ENCODE measurements around the gene IWS1.
"Not testable (repeated sequence)": the region's sequence is repeated elsewhere in the genome, so short reads cannot be mapped to it uniquely, and the experiment has no call there.

Gene IWS1

DNA sequence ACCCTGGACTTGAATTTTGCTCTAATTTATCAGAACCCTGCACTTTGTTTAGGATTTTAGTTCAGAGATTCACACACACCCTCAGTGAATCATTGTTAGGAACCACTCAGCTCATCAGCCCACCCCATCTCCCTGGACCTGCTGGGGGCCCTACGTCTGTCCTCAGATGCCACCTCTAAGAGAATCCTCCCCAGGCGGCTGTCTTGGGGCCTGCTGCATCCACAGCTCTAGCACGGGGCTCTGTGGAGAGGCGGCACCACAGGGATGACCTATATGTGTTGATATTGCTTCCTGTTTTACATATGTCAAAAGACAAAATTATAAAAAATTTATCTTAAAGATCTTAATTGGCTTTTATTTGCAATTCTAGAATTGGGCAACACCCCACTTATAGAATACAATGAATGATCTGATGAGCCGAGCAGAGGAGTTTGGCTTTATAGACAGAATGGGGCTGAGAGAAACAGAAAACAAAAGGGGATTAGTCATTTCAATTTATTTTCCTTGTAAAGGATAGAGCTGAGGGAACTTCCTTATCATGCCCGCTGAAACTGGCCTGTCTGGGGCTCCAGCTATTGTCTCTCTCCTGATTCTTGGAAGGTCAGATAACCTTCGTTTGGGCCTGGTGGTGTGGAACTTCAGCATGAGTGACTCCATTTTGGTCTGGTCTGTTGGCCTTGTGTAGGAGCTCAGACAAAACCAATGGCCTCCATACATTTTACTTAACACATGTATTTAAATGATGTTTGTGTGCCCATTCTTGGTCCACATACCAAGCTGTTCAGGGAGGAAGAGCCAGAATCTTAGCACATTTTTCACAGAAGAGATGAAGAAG lies 10.6 kb upstream of the IWS1 start:
- no peaks in the 10 kb centered on the region for H3K4me1 ChIP-seq (ENCODE audit: control insufficient read depth, low read depth, low read length)
- no peaks in the 10 kb centered on the region for H3K27me3 ChIP-seq (ENCODE audit: control insufficient read depth, insufficient read depth, low read length)

DNA sequence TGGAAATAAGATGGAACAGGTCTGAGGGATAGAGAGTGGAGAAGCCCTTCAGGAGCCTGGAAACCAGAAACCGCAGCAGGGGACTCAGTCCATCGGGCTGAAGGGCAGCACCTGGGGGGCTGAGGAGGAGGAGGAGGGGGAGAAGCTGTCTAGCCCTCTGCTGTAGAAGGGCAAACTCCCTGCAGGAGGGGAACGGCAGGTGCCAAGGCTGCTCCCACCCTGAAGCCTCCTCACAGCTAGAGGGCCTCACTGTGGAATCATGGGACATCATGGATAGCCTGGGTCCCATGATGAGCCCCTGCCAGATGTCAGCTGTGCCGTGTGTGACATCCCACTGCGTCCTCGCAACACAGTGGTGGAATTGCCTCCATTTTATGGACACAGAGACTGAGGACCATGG lies 9.6 kb upstream of the IWS1 start:
- Histone ChIP-seq H3K4me3 (ENCODE audit: low read length) (no peak overlapping the region), H3K9ac (ENCODE audit: low read length) (no peak overlapping the region), H3K27me3 (ENCODE audit: control insufficient read depth, insufficient read depth, low read length) (no peaks in the 10 kb centered on the region), H3K36me3 (ENCODE audit: control insufficient read depth, low read depth, low read length) (no peaks in the 10 kb centered on the region), H3K9me3 (ENCODE audit: control insufficient read depth, low read depth, low read length) (no peaks in the 10 kb centered on the region), H3K27ac (ENCODE audit: low read length) (no peak overlapping the region), H3K4me1 (ENCODE audit: control insufficient read depth, low read depth, low read length) (no peaks in the 10 kb centered on the region)

More for the DNA sequence above, 10.6 kb upstream of the IWS1 start:
- H3K4me3 ChIP-seq (ENCODE audit: low read length): no peak overlapping the region
- no peak overlapping the region for H3K9ac ChIP-seq (ENCODE audit: low read length)
- no peaks in the 10 kb centered on the region for H3K36me3 ChIP-seq (ENCODE audit: control insufficient read depth, low read depth, low read length)
- no peaks in the 10 kb centered on the region for H3K9me3 ChIP-seq (ENCODE audit: control insufficient read depth, low read depth, low read length)
- no peak overlapping the region for H3K27ac ChIP-seq (ENCODE audit: low read length)

- H3K9me3 ChIP-seq (ENCODE audit: control insufficient read depth, low read depth, low read length): no peaks in the 10 kb centered on the region
- no peaks in the 10 kb centered on the region for H3K4me1 ChIP-seq (ENCODE audit: control insufficient read depth, low read depth, low read length)
- H3K9ac ChIP-seq (ENCODE audit: low read length): no peak within 1 kb of the TSS
- no peaks in the 10 kb centered on the region for H3K27me3 ChIP-seq (ENCODE audit: control insufficient read depth, insufficient read depth, low read length)
- H3K27ac ChIP-seq (ENCODE audit: low read length): no peak within 1 kb of the TSS
- H3K36me3 ChIP-seq (ENCODE audit: control insufficient read depth, low read depth, low read length): no peaks in the 10 kb centered on the region
- H3K4me3 ChIP-seq (ENCODE audit: low read length): no peak within 1 kb of the TSS
These were observed 9.2 kb upstream of the IWS1 start, which contains the start of gene MYO7B for GRCh38 chr2:127535422-127535901. TSS of gene MYO7B (plus strand) at chr2:127535683. CDS start at chr2:127559723, 24,040 bp downstream.

GRCh38 chr2:127532296-127532695 lies 6.0 kb upstream of the IWS1 start:
- Histone ChIP-seq H3K4me3 (ENCODE audit: low read length) (no peak overlapping the region), H3K27me3 (ENCODE audit: control insufficient read depth, insufficient read depth, low read length) (no peaks in the 10 kb centered on the region), H3K9ac (ENCODE audit: low read length) (no peak overlapping the region), H3K4me1 (ENCODE audit: control insufficient read depth, low read depth, low read length) (peaks cover 11% of the 10 kb centered on the region), H3K27ac (ENCODE audit: low read length) (no peak overlapping the region), H3K36me3 (ENCODE audit: control insufficient read depth, low read depth, low read length) (no peaks in the 10 kb centered on the region), H3K9me3 (ENCODE audit: control insufficient read depth, low read depth, low read length) (no peaks in the 10 kb centered on the region)

- Histone ChIP-seq H3K27ac (ENCODE audit: low read length) (no peak overlapping the region), H3K9ac (ENCODE audit: low read length) (no peak overlapping the region), H3K4me3 (ENCODE audit: low read length) (no peak overlapping the region), H3K4me1 (ENCODE audit: control insufficient read depth, low read depth, low read length) (peaks cover 14% of the 10 kb centered on the region), H3K27me3 (ENCODE audit: control insufficient read depth, insufficient read depth, low read length) (no peaks in the 10 kb centered on the region), H3K36me3 (ENCODE audit: control insufficient read depth, low read depth, low read length) (no peaks in the 10 kb centered on the region), H3K9me3 (ENCODE audit: control insufficient read depth, low read depth, low read length) (no peaks in the 10 kb centered on the region)
These were observed 4.9 kb upstream of the IWS1 start for GRCh38 chr2:127531221-127531648.

DNA sequence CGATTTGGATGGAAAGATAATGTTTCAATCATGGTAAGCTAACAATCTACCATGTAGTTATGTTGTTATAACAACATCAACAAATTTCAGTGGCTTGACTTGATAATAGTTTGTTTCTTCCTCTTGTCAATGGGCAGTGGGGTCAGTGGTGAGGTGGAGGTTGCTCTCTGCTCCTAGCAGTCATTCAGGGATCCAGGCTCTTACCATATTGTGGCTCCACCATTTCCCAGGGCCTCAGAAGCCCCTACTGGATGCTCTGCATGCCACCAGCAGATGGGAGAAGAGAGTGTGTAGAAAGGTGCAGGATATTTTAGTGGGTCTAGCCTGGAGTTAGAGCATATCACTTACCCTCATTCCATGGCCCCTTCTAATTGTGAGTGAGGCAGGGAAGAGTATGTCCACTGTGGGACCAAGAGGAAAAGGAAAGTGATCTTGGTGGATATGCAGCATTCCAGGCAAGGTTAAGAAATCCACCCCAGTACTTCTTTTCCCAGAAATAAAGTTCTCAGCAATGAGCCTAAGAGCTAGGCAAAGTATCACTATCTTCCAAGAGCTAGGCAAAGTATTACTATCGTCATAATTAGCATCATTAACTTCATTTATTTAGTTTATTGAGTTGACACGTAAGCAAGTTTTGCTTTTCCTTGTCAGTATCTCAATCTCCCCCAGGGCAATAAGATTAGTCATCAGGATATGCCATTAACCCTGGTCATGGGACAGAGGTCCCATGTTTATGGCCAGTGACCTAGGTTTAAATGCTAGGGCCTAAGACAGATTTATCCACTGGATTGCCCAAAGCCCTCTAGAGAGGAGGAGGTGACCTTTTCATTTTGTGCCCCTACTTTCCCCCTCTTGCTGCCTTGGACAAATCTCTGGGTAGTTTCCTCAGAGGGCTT lies 4.2 kb upstream of the IWS1 start:
- no peak overlapping the region for H3K9ac ChIP-seq (ENCODE audit: low read length)
- no peaks in the 10 kb centered on the region for H3K9me3 ChIP-seq (ENCODE audit: control insufficient read depth, low read depth, low read length)
- no peak overlapping the region for H3K27ac ChIP-seq (ENCODE audit: low read length)
- no peak overlapping the region for H3K4me3 ChIP-seq (ENCODE audit: low read length)
- H3K27me3 ChIP-seq (ENCODE audit: control insufficient read depth, insufficient read depth, low read length): no peaks in the 10 kb centered on the region
- H3K36me3 ChIP-seq (ENCODE audit: control insufficient read depth, low read depth, low read length): no peaks in the 10 kb centered on the region
- peaks cover 14% of the 10 kb centered on the region for H3K4me1 ChIP-seq (ENCODE audit: control insufficient read depth, low read depth, low read length)

DNA sequence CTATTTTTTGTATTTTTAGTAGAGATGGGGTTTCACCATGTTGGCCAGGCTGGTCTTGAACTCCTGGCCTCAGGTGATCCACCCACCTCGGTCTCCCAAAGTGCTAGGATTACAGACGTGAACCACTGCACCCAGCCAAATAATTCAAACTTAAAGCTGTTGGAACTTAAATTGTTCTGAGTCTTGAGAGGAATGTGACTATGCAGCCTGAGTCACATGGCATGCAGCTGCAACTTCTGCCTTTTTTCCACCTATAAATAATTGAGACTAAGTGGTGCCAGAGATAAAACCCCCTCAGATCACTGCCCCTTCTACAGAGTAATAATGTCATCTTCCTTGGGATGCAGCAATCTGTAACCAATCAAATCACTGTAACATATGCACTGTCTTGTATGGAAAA lies 3.1 kb upstream of the IWS1 start:
- not testable (repeated sequence) for H3K36me3 ChIP-seq (ENCODE audit: control insufficient read depth, low read depth, low read length); H3K9me3 ChIP-seq (ENCODE audit: control insufficient read depth, low read depth, low read length); H3K9ac ChIP-seq (ENCODE audit: low read length); H3K27me3 ChIP-seq (ENCODE audit: control insufficient read depth, insufficient read depth, low read length); H3K27ac ChIP-seq (ENCODE audit: low read length); H3K4me3 ChIP-seq (ENCODE audit: low read length)
- H3K4me1 ChIP-seq (ENCODE audit: control insufficient read depth, low read depth, low read length): peaks cover 14% of the 10 kb centered on the region

GRCh38 chr2:127528487-127528886 lies 2.2 kb upstream of the IWS1 start:
- H3K9me3 ChIP-seq (ENCODE audit: control insufficient read depth, low read depth, low read length): no peaks in the 10 kb centered on the region
- peaks cover 1% of the 10 kb centered on the region for H3K36me3 ChIP-seq (ENCODE audit: control insufficient read depth, low read depth, low read length)
- no peak overlapping the region for H3K27ac ChIP-seq (ENCODE audit: low read length)

DNA sequence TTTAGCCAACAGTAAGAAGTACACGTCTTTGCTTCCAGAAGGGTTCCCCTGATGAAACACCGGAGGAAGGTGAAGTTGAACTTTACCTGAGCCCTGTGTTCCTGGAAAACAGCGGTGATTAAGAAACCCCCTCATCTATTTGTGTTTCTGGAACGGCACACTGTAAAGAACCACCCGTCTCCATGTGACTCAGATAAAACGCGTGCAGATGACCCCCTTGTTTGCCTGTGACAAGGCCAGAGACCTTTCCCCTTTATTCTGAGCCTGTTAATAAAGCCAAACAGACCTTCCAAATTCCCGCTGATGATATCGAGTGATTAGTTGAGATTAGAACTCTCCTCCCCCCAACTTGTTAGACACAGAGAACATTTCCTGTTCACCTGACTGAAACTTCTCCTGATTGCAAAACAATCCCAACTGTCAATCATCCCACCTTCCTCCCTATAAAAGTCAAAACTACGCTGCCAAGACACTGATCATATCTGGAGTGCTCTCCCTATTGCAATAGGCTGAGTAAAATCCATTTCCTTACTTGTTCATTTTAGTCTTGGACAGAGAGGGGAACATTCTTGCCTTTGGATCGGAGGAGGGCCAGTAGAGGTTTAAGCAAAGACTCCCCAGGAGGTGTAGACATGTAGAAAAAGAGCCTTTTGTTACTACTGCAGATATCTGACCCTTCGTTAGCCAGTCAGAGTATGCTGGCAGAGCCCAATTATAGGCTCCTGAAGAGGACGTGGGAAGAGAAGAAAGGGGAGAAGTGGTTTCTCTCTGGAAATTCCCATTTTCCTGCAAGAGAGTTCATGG lies 914 bp upstream of the IWS1 start:
- peaks cover 14% of the 10 kb centered on the region for H3K4me1 ChIP-seq (ENCODE audit: control insufficient read depth, low read depth, low read length)
- peak overlapping the region; percentile 89 for H3K9ac ChIP-seq (ENCODE audit: low read length)
- H3K9me3 ChIP-seq (ENCODE audit: control insufficient read depth, low read depth, low read length): no peaks in the 10 kb centered on the region
- H3K27ac ChIP-seq (ENCODE audit: low read length): peak overlapping the region; percentile 99
- no peaks in the 10 kb centered on the region for H3K27me3 ChIP-seq (ENCODE audit: control insufficient read depth, insufficient read depth, low read length)
- H3K36me3 ChIP-seq (ENCODE audit: control insufficient read depth, low read depth, low read length): peaks cover 10% of the 10 kb centered on the region
- H3K4me3 ChIP-seq (ENCODE audit: low read length): peak overlapping the region; percentile 96

More at GRCh38 chr2:127528487-127528886, 2.2 kb upstream of the IWS1 start:
- Histone ChIP-seq H3K4me1 (ENCODE audit: control insufficient read depth, low read depth, low read length) (peaks cover 14% of the 10 kb centered on the region), H3K4me3 (ENCODE audit: low read length) (no peak overlapping the region), H3K9ac (ENCODE audit: low read length) (no peak overlapping the region), H3K27me3 (ENCODE audit: control insufficient read depth, insufficient read depth, low read length) (no peaks in the 10 kb centered on the region)

DNA sequence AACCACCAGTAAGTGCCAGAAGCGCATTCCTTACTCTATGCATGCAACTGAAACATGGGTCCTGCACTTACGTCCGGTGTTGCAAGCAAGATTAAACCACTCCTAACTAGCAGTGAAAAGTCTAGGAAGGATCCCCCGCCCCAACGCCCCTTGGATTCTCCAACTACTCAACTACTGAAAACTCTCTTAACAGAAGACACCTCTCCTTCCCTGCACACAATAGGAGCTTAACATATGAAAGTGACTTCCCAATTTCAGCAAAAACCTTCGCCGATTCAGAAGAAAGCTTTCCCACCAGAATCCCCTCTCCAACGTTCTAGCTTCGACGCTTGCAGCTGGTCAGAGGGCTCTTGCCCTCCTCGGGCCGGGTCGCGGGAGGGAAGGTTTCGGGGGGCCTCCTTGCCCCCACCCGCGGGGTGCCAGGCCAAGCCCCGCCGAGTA lies 578 bp downstream of the IWS1 start:
- H3K9me3 ChIP-seq (ENCODE audit: control insufficient read depth, low read depth, low read length): no peaks in the 10 kb centered on the region
- peak overlapping the region; percentile 89 for H3K9ac ChIP-seq (ENCODE audit: low read length)
- H3K27ac ChIP-seq (ENCODE audit: low read length): peak overlapping the region; percentile 99
- H3K27me3 ChIP-seq (ENCODE audit: control insufficient read depth, insufficient read depth, low read length): no peaks in the 10 kb centered on the region
- peaks cover 14% of the 10 kb centered on the region for H3K4me1 ChIP-seq (ENCODE audit: control insufficient read depth, low read depth, low read length)
- peaks cover 22% of the 10 kb centered on the region for H3K36me3 ChIP-seq (ENCODE audit: control insufficient read depth, low read depth, low read length)
- peak overlapping the region; percentile 96 for H3K4me3 ChIP-seq (ENCODE audit: low read length)

Measured in iPS-18a (cell line).